Ishikawa (cell line): ENCODE data around the gene OSBPL8.

ENCODE experiments used
- CEBPB ChIP-seq: IDR thresholded peaks from 2 replicates; pipeline ENCODE4 v1.6.1; 2012
- CREB1 ChIP-seq: IDR thresholded peaks from 2 replicates; pipeline ENCODE4 v1.6.1; 2012; ENCODE audit warnings: low read depth
- EGR1 ChIP-seq: IDR thresholded peaks from 2 replicates; pipeline ENCODE4 v1.6.1; 2012
- EP300 ChIP-seq: IDR thresholded peaks from 2 replicates; pipeline ENCODE4 v1.6.1; 2012; ENCODE audit warnings: borderline replicate concordance
- FOXM1 ChIP-seq: IDR thresholded peaks from 2 replicates; pipeline ENCODE4 v1.6.1; 2012; ENCODE audit warnings: low read depth, borderline replicate concordance
- NFIC ChIP-seq: IDR thresholded peaks from 2 replicates; pipeline ENCODE4 v1.6.1; 2012
- RAD21 ChIP-seq: IDR thresholded peaks from 2 replicates; pipeline ENCODE4 v1.6.1; 2012; ENCODE audit warnings: low read depth
- REST ChIP-seq: IDR thresholded peaks from 2 replicates; pipeline ENCODE4 v1.6.1; 2012; ENCODE audit warnings: low read depth, mild to moderate bottlenecking
- TAF1 ChIP-seq: IDR thresholded peaks from 2 replicates; pipeline ENCODE4 v1.6.1; 2012; ENCODE audit warnings: low read depth, mild to moderate bottlenecking
- TCF12 ChIP-seq: IDR thresholded peaks from 2 replicates; pipeline ENCODE4 v1.6.1; 2012; ENCODE audit warnings: low read depth
- TEAD4 ChIP-seq: IDR thresholded peaks from 2 replicates; pipeline ENCODE4 v1.6.1; 2012
- YY1 ChIP-seq: IDR thresholded peaks from 2 replicates; pipeline ENCODE4 v1.6.1; 2012; ENCODE audit warnings: low read depth
- ZBTB7A ChIP-seq: IDR thresholded peaks from 2 replicates; pipeline ENCODE4 v1.6.1; 2012; ENCODE audit warnings: low read depth
- TF ChIP-seq, protein P1 (sequence below): IDR thresholded peaks from 2 replicates; pipeline ENCODE4 v1.6.1; 2012
- TF ChIP-seq, protein P2 (sequence below): IDR thresholded peaks from 2 replicates; pipeline ENCODE4 v1.6.1; 2012

Gene OSBPL8

DNA sequence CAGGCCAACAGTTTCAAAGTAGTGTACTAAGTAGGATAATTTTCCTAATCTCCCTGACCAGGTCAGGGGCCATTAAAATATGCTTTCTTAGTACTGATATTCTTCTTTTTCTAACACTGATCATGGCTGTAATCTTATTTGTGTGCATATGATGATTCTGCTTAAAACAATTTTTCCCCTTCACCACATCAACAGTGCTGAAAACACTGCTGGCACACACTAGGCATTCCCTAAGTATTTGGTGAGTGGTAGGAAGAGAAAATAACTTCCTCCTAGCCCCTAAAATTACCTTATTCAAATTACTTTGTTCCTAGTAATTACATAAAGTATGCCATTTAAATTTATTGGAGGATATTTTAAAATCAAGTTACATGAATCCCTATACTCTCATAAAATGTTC is 161.5 kb downstream of the OSBPL8 start:
- TF ChIP-seq CEBPB: no peak

- TF ChIP-seq, protein P1, sequence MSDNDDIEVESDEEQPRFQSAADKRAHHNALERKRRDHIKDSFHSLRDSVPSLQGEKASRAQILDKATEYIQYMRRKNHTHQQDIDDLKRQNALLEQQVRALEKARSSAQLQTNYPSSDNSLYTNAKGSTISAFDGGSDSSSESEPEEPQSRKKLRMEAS: no peak
- TF ChIP-seq CREB1 (no peak), TCF12 (no peak), CEBPB (no peak), FOXM1 (no peak)
These were observed 168.1 kb downstream of the OSBPL8 start for GRCh38 chr12:76391461-76391860.

- TF ChIP-seq TEAD4 (no peak), REST (no peak), TAF1 (no peak)
- TF ChIP-seq, protein P1: no peak
These were observed 172.0 kb downstream of the OSBPL8 start for GRCh38 chr12:76387614-76388013.

DNA sequence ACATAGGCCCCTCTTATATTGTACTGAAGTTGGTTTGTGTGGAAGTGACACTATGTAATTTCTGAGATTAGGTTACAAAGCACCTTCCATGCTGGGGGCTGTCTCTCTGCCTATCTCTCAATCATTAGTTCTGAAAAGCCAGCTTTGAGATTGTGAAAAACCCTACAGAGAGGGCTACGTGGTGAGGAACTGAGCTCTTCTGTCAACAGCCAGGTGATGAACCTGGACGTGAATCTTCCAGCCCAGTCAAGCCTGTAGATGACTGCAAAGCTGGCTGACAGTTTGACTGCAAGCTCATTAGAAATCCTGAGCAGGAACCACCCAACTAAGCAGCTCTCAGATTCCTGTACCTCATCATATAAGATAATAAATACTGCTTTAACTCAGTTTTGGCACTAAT is 175.0 kb downstream of the OSBPL8 start:
- TF ChIP-seq EGR1 (no peak), EP300 (no peak), TCF12 (no peak)

DNA sequence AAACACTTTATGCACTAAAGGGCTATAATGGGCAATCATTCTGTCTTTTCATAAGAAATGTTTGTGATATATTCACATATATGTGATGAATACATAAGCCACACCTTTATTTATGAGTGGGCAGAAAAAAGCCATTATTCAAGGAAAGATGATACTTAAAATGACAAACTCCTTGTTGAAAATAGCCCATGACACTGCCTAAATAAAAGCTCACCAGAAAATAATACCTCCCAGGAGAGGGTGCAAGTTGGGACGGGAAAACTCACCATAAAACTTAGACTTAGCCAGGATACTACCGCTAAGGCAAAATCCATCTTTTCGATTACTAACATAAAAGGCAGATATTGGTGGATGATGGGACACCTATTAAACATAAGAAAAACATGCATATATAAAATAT is 175.6 kb downstream of the OSBPL8 start:
- TF ChIP-seq TEAD4 (no peak), CEBPB (no peak), TAF1 (no peak), RAD21 (no peak), ZBTB7A (no peak), NFIC (no peak), EP300 (no peak), TCF12 (no peak), YY1 (no peak), CREB1 (no peak), FOXM1 (no peak), REST (no peak), EGR1 (no peak)
- TF ChIP-seq, protein P1: no peak
- TF ChIP-seq, protein P2, sequence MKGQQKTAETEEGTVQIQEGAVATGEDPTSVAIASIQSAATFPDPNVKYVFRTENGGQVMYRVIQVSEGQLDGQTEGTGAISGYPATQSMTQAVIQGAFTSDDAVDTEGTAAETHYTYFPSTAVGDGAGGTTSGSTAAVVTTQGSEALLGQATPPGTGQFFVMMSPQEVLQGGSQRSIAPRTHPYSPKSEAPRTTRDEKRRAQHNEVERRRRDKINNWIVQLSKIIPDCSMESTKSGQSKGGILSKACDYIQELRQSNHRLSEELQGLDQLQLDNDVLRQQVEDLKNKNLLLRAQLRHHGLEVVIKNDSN: no peak

- no peak for TF ChIP-seq FOXM1
- TF ChIP-seq RAD21: no peak
- no peak for TF ChIP-seq EP300
- TF ChIP-seq NFIC: no peak
- no peak for TF ChIP-seq CEBPB
- TF ChIP-seq, protein P1: no peak
- TF ChIP-seq ZBTB7A: no peak
- TF ChIP-seq EGR1: no peak
- no peak for TF ChIP-seq TAF1
- no peak for TF ChIP-seq CREB1
These were observed 180.3 kb downstream of the OSBPL8 start for GRCh38 chr12:76379261-76379660.

GRCh38 chr12:76375939-76376338 is 183.6 kb downstream of the OSBPL8 start:
- TF ChIP-seq TCF12 (no peak), CREB1 (no peak)
- TF ChIP-seq, protein P1: no peak

DNA sequence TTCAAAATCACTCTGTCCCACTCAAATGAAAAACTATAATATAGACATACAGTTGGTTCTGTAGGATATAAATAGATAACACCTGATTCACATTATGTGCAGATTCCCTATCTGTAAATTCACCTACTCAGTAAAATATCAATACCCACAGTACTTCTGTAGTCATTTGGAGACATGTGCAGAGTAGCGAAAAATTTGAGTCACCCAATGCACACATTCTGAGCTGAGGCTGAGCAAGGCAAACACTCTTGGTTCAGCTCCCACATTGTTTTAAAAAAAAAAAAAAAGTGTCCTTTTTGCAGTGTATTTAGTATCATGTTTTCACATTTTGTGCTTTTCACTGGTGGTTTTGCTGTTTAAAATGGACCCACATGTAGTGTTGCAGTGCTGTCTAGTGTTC is 184.1 kb downstream of the OSBPL8 start:
- TF ChIP-seq YY1 (no peak), CREB1 (no peak), CEBPB (no peak), ZBTB7A (no peak), EGR1 (no peak)
- TF ChIP-seq, protein P1: no peak
